SK-N-SH treated with all-trans-retinoic acid at 6 μM for 48 hours (cell line): Measurements from ENCODE around the gene ATP2A2.

Source experiments
- ATAC-seq: fragments of 200-7000 bp; cut with Tn5 transposase; 3 replicates; pipeline ENCODE4 v1.9.1; 2020; ENCODE audit warnings: mild to moderate bottlenecking, moderate library complexity
- ARNTL ChIP-seq: fragments of 450-650 bp; formaldehyde crosslinking; IDR thresholded peaks from 2 replicates; pipeline ENCODE4 v1.5.0; 2020; ENCODE audit warnings: low read depth, mild to moderate bottlenecking, moderate library complexity, borderline replicate concordance
- CSDC2 ChIP-seq: fragments of 250-450 bp; sonication (Bioruptor Pico); IDR thresholded peaks from 2 replicates; pipeline ENCODE4 v1.5.0; 2020; ENCODE audit warnings: mild to moderate bottlenecking, moderate library complexity
- ISL1 ChIP-seq: fragments of 250-450 bp; sonication (Bioruptor Pico); IDR thresholded peaks from 2 replicates; pipeline ENCODE4 v2.1.2; 2022; ENCODE audit warnings: mild to moderate bottlenecking, moderate library complexity
- OSR1 ChIP-seq: fragments of 250-450 bp; sonication (Bioruptor Pico); IDR thresholded peaks from 2 replicates; pipeline ENCODE4 v1.8.0; 2022; ENCODE audit warnings: moderate library complexity, mild to moderate bottlenecking, inconsistent platforms
- PPARA ChIP-seq: fragments of 250-450 bp; sonication (Bioruptor Pico); IDR thresholded peaks from 2 replicates; pipeline ENCODE4 v1.5.0; 2020; ENCODE audit warnings: mild to moderate bottlenecking, borderline replicate concordance
- RARB ChIP-seq: fragments of 250-450 bp; sonication (Bioruptor Pico); IDR thresholded peaks from 2 replicates; pipeline ENCODE4 v1.8.0; 2021; ENCODE audit warnings: mild to moderate bottlenecking, moderate library complexity
- SNAI2 ChIP-seq: fragments of 250-450 bp; sonication (Bioruptor Pico); IDR thresholded peaks from 2 replicates; pipeline ENCODE4 v1.5.0; 2020; ENCODE audit warnings: mild to moderate bottlenecking, moderate library complexity
- TCF4 ChIP-seq: fragments of 250-450 bp; sonication (Bioruptor Pico); IDR thresholded peaks from 2 replicates; pipeline ENCODE4 v1.8.0; 2021; ENCODE audit warnings: mild to moderate bottlenecking, moderate library complexity, borderline replicate concordance
- TOX ChIP-seq: fragments of 250-450 bp; sonication (Bioruptor Pico); IDR thresholded peaks from 2 replicates; pipeline ENCODE4 v1.8.0; 2021; ENCODE audit warnings: mild to moderate bottlenecking, moderate library complexity, borderline replicate concordance
- ZC3H10 ChIP-seq: fragments of 250-450 bp; sonication (Bioruptor Pico); IDR thresholded peaks from 2 replicates; pipeline ENCODE4 v1.5.1; 2021; ENCODE audit warnings: mild to moderate bottlenecking, moderate library complexity
- ZFP3 ChIP-seq: fragments of 250-450 bp; sonication (Bioruptor Pico); IDR thresholded peaks from 2 replicates; pipeline ENCODE4 v1.5.0; 2020; ENCODE audit warnings: mild to moderate bottlenecking, moderate library complexity
- ZFP30 ChIP-seq: fragments of 450-650 bp; formaldehyde crosslinking; IDR thresholded peaks from 2 replicates; pipeline ENCODE4 v1.5.0; 2022; ENCODE audit warnings: mild to moderate bottlenecking, moderate library complexity
- ZNF565 ChIP-seq: fragments of 450-650 bp; formaldehyde crosslinking; conservative IDR thresholded peaks from 2 replicates; pipeline ENCODE4 v1.5.0; 2020; ENCODE audit warnings: low read depth, mild to moderate bottlenecking, moderate library complexity
- ZNF8 ChIP-seq: fragments of 450-650 bp; formaldehyde crosslinking; IDR thresholded peaks from 2 replicates; pipeline ENCODE4 v1.5.0; 2020; ENCODE audit warnings: mild to moderate bottlenecking, moderate library complexity
- TF ChIP-seq, protein P1 (sequence below): fragments of 250-450 bp; sonication (Bioruptor Pico); IDR thresholded peaks from 2 replicates; pipeline ENCODE4 v1.8.0; 2020; ENCODE audit warnings: mild to moderate bottlenecking, moderate library complexity, borderline replicate concordance
- TF ChIP-seq, protein P2 (sequence below): fragments of 250-450 bp; sonication (Bioruptor Pico); IDR thresholded peaks from 2 replicates; pipeline ENCODE4 v1.5.0; 2020; ENCODE audit warnings: mild to moderate bottlenecking, moderate library complexity
- TF ChIP-seq, protein P3 (sequence below): fragments of 250-450 bp; sonication (Bioruptor Pico); IDR thresholded peaks from 2 replicates; pipeline ENCODE4 v1.8.0; 2021; ENCODE audit warnings: low read depth, mild to moderate bottlenecking, moderate library complexity, borderline replicate concordance
- TF ChIP-seq, protein P4 (sequence below): fragments of 250-450 bp; sonication (Bioruptor Pico); IDR thresholded peaks from 2 replicates; pipeline ENCODE4 v1.5.1; 2021; ENCODE audit warnings: mild to moderate bottlenecking, moderate library complexity
- TF ChIP-seq, protein P5 (sequence below): fragments of 250-450 bp; sonication (Bioruptor Pico); IDR thresholded peaks from 2 replicates; pipeline ENCODE4 v1.5.1; 2020; ENCODE audit warnings: low read depth, mild to moderate bottlenecking, moderate library complexity

ATP2A2 gene

DNA sequence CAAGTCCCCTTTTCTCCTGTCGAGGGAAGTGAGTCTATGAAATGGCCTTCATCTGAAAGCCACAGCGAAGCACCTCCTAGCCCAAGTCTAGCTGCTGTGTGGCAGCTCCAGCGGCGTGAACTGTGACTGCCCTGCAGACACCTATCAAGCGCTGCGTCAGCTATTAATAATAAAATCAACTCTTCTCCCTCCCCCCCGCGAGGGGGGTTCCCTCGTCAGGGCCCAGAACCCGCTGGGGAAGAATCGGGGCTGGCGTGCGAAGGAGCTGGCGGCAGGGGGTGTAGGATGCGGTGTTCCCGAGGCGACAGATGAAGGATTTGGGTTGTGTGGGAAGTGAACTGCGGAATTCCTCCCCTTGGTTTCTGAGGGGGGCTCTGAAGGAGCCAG, 662 bp upstream of the ATP2A2 start:
- ATAC-seq = peak; percentile 31
- TF ChIP-seq ZFP3 (CRISPR knock-in tag) = no peak
- TF ChIP-seq, protein P1, sequence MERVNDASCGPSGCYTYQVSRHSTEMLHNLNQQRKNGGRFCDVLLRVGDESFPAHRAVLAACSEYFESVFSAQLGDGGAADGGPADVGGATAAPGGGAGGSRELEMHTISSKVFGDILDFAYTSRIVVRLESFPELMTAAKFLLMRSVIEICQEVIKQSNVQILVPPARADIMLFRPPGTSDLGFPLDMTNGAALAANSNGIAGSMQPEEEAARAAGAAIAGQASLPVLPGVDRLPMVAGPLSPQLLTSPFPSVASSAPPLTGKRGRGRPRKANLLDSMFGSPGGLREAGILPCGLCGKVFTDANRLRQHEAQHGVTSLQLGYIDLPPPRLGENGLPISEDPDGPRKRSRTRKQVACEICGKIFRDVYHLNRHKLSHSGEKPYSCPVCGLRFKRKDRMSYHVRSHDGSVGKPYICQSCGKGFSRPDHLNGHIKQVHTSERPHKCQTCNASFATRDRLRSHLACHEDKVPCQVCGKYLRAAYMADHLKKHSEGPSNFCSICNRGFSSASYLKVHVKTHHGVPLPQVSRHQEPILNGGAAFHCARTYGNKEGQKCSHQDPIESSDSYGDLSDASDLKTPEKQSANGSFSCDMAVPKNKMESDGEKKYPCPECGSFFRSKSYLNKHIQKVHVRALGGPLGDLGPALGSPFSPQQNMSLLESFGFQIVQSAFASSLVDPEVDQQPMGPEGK = peak; percentile 49; the same call in 1 of the 2 replicates
- TF ChIP-seq, all 23 proteins: peak for 1

DNA sequence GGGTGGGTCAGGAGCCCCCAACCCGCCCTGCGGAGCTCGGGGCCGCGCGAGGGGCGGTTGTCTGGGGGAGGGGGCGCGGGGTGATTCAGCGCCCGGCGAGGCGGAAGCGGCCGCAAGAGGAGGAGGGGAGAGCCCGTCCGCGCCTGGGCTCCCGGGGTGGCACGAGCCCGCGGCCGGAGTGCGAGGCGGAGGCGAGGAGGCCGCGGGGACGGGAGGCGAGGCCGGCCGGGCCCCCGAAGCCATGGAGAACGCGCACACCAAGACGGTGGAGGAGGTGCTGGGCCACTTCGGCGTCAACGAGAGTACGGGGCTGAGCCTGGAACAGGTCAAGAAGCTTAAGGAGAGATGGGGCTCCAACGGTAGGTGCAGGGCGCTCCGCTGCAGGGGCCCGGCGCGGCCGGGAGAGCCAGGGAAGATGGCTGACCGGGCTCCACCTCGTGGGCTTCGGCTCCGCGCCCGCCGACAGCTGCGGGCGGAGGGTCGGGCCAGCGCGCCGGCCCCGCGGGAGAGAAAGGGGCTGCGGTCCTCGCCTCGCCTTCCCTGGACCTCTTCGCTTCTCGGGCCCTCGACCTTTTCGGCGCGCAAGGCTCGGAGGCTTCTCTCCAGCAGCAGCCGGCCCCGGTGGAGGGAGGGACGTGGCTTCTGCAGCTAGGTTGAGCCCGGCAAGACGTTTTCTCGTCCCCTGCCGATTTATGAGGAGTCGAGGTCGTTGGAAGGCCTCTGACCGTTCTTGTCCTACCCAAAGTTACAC, 677 bp downstream of the ATP2A2 start:
- TF ChIP-seq ZC3H10 (no peak), ZNF8 (CRISPR knock-in tag) (no peak), ARNTL (CRISPR knock-in tag) (no peak), ISL1 (CRISPR knock-in tag) (no peak), TCF4 (CRISPR knock-in tag) (no peak), ZFP3 (CRISPR knock-in tag) (no peak), RARB (CRISPR knock-in tag) (no peak), ZNF565 (no peak), ZFP30 (CRISPR knock-in tag) (no peak), PPARA (no peak), CSDC2 (CRISPR knock-in tag) (no peak), SNAI2 (CRISPR knock-in tag) (no peak)
- TF ChIP-seq, protein P2, sequence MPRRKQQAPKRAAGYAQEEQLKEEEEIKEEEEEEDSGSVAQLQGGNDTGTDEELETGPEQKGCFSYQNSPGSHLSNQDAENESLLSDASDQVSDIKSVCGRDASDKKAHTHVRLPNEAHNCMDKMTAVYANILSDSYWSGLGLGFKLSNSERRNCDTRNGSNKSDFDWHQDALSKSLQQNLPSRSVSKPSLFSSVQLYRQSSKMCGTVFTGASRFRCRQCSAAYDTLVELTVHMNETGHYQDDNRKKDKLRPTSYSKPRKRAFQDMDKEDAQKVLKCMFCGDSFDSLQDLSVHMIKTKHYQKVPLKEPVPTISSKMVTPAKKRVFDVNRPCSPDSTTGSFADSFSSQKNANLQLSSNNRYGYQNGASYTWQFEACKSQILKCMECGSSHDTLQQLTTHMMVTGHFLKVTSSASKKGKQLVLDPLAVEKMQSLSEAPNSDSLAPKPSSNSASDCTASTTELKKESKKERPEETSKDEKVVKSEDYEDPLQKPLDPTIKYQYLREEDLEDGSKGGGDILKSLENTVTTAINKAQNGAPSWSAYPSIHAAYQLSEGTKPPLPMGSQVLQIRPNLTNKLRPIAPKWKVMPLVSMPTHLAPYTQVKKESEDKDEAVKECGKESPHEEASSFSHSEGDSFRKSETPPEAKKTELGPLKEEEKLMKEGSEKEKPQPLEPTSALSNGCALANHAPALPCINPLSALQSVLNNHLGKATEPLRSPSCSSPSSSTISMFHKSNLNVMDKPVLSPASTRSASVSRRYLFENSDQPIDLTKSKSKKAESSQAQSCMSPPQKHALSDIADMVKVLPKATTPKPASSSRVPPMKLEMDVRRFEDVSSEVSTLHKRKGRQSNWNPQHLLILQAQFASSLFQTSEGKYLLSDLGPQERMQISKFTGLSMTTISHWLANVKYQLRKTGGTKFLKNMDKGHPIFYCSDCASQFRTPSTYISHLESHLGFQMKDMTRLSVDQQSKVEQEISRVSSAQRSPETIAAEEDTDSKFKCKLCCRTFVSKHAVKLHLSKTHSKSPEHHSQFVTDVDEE (CRISPR knock-in tag) = no peak
- TF ChIP-seq, protein P3, sequence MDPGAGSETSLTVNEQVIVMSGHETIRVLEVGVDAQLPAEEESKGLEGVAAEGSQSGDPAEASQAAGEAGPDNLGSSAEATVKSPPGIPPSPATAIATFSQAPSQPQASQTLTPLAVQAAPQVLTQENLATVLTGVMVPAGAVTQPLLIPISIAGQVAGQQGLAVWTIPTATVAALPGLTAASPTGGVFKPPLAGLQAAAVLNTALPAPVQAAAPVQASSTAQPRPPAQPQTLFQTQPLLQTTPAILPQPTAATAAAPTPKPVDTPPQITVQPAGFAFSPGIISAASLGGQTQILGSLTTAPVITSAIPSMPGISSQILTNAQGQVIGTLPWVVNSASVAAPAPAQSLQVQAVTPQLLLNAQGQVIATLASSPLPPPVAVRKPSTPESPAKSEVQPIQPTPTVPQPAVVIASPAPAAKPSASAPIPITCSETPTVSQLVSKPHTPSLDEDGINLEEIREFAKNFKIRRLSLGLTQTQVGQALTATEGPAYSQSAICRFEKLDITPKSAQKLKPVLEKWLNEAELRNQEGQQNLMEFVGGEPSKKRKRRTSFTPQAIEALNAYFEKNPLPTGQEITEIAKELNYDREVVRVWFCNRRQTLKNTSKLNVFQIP (CRISPR knock-in tag) = no peak
- TF ChIP-seq, protein P1 = no peak
- TF ChIP-seq, protein P4, sequence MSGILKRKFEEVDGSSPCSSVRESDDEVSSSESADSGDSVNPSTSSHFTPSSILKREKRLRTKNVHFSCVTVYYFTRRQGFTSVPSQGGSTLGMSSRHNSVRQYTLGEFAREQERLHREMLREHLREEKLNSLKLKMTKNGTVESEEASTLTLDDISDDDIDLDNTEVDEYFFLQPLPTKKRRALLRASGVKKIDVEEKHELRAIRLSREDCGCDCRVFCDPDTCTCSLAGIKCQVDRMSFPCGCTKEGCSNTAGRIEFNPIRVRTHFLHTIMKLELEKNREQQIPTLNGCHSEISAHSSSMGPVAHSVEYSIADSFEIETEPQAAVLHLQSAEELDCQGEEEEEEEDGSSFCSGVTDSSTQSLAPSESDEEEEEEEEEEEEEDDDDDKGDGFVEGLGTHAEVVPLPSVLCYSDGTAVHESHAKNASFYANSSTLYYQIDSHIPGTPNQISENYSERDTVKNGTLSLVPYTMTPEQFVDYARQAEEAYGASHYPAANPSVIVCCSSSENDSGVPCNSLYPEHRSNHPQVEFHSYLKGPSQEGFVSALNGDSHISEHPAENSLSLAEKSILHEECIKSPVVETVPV (CRISPR knock-in tag) = no peak
- TF ChIP-seq, protein P5, sequence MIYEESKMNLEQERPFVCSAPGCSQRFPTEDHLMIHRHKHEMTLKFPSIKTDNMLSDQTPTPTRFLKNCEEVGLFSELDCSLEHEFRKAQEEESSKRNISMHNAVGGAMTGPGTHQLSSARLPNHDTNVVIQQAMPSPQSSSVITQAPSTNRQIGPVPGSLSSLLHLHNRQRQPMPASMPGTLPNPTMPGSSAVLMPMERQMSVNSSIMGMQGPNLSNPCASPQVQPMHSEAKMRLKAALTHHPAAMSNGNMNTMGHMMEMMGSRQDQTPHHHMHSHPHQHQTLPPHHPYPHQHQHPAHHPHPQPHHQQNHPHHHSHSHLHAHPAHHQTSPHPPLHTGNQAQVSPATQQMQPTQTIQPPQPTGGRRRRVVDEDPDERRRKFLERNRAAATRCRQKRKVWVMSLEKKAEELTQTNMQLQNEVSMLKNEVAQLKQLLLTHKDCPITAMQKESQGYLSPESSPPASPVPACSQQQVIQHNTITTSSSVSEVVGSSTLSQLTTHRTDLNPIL = no peak
- ATAC-seq = peak; percentile 56

DNA sequence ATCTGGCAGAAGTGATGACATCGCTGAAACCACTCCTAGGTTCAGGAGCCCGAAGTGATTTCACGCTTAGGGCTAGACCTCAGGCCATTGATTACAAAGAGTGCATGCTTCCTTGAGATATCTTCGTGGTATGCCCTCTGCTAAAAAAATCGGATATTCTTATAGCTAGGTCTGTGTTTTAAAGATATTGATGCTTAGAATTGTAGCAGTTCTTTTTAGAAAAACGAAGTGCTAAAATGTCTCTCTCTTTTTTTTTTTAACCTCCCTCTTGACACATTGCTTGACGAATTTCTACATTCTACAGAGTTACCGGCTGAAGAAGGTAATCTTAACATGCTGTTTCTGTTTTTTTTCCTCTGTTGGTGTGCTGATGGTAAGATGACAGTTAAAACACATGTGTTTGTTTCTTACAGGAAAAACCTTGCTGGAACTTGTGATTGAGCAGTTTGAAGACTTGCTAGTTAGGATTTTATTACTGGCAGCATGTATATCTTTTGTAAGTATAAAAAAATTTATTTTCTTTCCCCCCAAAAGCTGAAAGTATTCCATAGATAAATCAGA, 1.3 kb downstream of the ATP2A2 start:
- TF ChIP-seq TCF4 (CRISPR knock-in tag) (no peak), ZNF8 (CRISPR knock-in tag) (no peak), TOX (CRISPR knock-in tag) (no peak), OSR1 (CRISPR knock-in tag) (no peak)
- TF ChIP-seq, protein P3 (CRISPR knock-in tag) = no peak
- TF ChIP-seq, protein P5 = no peak
- peak; percentile 11 for ATAC-seq
